CD4-positive, alpha-beta T cell treated with Interleukin-2 at 100 ng/mL for 4 hours (primary cell): Measurements from ENCODE around the gene GTF2F2.

Source experiments
- DNase-seq: peaks from one replicate; pipeline ENCODE4 v3.0.0-alpha.2; 2020; ENCODE audit warnings: low spot score

Gene GTF2F2

DNA sequence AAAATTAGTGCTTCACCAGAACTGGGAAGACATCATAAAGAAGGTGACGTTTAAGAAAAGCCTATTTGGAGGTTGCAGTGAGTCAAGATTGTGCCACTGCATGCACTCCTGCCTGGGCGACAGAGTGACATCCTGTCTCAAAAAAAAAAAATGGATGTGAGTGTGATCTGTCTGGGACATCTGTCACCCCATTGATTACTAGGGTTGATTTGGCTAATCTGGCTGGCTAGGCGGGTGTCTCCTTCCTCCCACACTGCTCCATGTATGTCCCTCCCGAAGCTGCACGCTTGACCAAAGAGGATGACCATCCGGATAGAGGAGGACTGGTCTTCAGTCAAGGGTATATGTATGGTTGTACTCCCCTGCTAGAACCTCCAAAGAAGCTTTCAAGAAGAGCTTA, 2.6 kb downstream of the GTF2F2 start:
- DNase-seq = no peak

DNA sequence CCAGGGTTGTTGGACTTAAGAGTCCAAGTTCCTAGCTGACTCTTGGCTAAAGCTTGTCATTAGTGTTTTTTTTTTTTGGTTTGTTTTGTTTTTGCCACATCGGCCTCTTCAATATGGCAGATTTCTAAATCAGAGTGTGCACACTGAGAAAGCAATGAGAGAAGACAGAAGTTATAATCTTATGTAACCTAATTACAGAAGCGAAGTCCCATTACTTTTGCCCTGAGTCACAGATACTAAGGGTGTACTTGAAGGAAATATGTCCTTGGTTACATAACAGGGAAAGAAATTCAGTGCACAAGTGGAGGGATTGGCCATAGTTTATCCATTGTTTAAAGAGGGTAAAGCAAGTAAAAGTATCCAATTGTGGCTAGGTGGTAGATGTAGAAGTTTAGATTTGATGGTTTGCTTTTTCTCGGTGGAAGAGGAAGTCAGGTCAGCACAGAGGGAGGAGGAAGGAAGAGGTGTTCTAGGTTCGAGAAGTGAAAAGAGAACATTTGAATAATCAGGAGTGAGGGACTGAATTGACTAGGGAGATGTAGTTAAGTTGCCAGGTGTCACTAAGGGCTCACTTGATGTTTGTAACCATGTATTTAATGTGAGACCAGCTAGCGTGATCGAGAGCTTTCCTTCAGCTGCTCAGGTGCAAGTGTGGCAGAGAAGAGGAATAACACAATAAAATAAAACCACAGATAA, 12.2 kb downstream of the GTF2F2 start:
- no peak for DNase-seq

DNA sequence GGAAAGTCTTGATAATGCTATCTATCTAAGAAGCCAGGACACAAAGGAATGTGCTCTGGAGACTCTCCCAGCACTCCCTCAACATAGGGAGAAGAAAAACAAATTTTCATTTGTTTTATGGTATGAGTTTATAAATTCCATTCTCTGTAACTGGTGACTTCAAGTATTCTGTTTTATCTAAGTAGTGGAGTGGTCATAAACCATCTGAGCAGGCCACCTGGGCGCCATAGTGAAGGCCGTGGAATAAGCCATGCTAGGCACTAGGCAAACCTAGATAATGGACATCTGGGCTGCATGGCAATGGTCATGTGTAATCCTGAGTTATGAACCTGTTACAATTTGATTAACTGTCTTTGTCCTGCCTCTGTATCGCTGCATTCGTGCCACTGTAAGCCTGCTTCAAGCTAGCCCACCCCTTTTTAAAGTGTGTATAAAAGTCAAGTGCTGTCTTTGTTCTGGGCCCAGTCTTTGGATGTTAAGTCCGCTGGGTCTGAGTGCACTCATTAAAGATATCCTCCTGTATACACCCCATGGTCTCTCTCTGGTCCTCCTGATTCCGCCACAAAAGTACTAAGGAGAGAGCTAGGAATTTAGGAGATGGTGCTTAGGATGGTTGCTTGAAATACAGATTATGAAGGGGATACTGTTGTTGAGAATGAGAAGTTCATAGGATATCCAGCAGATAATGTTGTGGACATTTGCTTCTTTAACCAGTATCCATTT, 13.2 kb downstream of the GTF2F2 start:
- DNase-seq = no peak

DNA sequence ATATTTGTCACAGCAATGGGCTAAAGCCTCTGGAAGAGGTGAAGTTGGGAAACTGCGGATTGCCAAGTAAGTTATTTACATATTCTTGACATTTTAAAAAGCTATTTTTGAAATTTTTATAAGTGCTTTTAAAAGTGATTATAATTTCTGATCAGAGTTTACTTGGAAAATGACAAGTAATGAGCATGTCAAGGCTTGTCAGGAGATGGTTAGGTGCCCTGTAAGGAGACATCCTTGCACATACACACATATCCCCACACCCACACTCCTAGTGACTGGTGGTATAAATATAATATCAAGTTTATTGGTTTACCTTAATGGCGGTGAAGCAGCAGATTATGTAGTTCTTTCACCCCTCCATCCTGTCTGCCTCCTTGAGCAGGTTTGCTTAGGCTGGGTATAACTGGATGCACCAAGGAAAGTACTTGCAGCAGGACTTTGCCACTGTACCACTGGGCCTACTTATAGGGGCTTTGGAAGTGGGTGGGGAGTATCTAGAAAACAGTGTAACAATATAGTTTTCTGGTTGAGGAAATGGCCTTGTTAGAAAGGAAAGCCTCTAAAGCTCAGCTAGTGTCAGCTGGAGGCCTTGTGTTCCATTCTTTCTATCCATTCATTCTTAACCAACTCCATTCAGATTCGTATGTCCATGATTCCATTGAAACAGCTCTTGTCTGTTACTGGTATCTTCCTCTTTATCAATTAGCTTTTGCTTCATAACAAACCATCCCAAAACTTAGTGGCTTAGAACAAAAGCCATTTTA, 16.6 kb downstream of the GTF2F2 start:
- no peak for DNase-seq

DNA sequence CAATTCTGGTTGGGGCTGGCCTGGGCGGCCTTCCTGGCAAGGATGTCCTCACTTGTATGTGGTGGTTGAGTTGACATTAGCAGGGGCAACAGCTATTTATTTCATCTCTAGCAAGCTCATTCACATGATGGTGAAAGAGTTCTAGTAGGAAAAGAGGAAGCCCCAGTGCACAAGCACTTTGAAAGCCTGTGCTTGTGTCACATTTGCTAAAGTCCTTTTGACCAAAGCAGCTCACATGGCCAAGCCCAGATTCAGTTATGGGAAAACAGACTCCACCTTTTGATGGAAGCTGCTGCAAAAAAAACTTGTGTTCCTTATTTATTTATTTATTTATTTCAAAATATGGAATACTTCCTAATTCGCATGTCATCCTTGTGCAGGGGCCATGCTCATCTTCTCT, 17.2 kb downstream of the GTF2F2 start:
- DNase-seq = no peak

DNA sequence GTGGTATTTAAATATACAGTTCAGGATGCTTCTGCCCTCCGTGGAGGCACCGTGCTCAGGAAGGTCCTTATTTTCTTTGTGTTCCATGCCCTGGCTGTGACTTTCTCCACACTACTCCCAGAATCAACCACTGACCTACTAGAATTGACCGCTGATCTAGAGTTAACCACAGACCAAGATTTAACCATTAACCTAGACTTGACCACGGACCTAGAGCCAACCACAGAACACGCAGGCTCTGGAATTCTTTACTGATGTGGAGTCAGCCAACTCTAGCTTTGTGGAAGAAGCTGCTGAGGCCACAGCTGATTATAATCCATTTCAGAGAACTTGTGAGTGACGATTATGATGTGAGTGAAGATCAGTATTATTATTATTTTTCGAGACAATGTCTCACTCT, 18.0 kb downstream of the GTF2F2 start:
- no peak for DNase-seq

DNA sequence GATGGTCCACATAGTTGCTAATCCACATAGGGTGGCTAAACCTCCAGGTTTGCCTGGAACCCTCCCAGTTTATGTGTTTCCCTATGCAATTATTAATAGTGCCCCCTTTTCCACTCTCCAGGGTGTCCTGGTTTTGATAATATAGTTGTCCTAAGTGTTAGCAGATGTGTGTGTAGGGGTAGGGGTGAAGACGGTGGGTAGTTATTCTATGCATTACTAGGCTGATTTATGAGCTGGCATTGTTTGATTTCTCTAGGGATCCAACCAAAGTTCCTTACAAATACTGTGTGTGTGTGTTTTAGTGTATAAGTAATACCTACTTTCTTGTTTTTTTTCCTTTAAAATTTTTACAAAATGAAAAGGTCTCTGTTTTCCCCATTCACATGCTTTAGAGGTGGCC, 21.1 kb downstream of the GTF2F2 start:
- DNase-seq = no peak

DNA sequence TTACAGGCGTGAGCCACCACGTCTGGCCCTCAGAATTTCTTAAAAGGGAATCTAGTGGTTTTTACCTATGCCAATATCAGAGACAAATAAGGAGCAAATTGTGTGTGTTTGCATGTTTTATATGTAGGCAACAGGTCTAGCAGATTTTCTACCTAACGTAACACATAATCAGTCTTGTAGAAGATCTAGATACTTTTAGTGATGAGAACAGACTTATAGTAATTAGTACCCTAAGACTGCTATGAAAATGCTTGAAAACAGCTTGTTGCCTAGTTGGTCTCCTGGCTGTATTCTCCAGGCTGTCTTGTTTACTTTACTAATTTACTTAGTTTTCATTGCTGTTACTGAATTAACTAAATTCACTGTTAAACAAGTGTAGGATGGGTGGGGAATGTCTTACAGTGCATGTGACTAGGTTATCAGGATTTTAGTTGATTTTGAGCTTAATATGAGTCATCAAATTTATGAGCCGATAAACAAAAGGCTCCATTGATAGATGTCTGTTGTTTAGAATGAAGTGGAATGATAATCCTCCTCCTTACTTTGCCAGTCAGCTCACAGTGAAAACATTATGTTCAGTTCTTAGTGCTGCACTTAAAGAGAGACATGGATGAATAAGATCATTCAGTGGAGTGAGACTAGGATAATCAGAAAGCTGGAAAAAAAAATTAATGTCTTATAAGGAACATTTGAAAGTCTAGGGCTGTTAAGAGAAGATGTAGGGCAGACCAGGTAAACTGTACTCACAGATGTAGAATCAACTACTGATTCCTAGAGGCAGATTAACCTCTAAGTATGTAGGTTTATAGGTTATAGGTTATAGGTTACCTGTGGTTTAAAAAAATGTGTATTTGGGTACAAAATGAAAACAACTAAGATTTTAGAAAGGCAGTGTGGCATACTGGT, 22.4 kb downstream of the GTF2F2 start:
- no peak for DNase-seq

DNA sequence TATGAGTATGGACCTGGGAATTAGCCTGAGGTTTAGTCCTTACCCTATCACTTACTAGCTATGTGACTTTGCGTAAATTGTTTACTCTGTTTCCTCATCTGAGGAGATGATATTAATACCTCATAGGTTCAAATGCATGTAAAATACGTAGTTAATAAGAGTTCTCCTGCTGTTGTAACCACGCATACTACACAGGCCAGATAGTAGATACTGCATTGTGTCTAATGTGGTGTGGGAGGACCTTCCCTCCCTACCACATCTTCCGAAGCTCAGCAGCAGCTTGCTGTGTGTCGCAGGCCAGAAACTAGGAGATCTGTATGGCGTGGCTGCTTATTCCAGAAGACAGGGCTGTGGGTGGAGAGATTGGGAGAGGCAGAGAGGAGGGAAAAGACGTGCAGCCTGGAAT, 23.0 kb downstream of the GTF2F2 start:
- no peak for DNase-seq

DNA sequence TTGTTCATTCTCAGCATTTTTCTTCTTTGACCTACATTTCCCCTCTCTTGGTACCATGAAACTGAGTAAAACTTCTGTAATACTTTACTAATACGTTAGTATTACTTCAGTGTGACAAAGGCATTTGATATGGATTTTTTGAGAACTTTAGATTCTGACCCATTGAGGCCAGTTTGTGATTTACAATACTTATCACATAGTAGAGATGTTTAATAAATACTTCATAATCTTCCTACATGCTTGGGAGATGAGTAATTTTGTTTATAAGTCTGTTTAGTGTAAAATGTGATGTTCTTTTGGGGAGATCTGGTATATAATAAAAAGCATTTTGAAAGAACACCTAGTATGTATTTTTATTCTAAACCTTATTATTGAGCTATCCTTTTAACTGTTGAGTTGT, 29.7 kb downstream of the GTF2F2 start:
- no peak for DNase-seq

DNA sequence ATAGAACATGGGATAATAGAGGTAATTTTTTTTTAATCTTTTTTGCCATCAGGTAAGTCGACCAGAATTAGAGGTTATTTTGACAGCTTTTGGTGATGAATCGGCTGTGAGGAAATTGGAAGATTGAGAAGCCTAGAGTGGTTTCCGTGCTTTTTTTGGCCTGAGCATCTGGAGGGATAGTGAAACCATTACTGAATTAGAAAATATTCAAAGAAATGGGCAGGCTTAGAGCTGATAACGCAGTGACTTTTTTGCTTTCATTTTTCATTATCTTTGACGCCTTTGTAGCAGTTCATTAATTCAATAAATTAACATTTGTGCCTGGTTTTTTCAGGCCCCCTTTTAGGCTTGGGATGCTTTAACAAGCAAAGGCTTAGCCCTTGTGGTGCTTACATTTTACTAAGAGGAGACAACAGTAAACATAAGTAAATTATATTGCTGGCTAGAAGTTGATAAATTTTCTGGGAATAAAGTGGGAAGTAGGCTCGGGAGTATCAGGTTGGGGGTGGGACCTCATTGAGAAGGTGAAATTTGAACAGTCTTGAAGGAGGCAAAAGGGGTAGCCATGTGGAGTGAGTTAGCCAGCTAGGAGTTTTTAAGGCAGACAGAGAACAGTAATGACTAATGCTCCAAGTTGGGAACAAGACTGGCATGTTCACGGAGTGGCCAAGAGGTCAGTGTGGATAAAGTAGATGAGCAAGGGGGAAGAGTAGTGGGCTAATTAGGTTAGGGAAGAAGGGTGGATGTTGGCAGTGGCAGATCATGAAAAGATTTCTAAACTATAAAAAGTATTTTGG, 36.5 kb downstream of the GTF2F2 start:
- no peak for DNase-seq

DNA sequence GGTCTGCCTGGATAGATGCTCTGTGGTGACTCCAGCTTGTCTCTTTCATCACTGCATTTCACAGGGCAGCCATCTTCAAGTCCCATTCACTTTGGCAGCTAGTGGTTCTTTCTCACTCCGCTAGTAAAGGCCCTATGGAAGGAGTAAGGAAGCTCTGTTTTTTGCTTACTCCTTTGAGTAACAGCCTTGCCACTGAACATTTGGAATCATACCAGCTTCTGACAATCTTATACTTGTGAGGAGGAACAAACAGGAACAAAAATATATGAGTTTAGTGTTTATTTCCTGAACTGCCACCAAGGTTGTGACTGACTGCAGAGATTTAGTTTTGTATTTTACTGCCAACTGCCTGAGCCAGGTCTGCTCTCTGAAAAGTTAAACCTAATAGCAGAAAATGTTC, 41.9 kb downstream of the GTF2F2 start:
- no peak for DNase-seq

DNA sequence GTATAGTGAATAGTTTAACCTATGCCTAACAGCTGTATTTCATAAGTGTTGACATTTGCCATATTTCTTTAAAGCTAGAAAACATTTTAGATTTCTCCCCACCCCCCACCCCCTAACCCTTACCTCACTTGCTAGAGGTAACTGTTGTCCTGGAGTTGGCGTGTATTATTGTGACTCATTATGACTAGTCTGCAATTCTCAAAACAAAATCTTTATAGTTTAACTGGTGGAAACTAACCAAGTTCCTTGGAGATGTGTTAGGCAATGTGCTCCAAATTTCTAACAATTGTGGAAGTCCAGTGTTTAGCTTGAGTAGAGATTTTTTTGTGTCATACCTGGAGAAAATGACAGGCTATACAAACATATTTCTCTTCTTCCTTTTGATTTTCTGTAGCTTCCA, 42.5 kb downstream of the GTF2F2 start:
- no peak for DNase-seq

DNA sequence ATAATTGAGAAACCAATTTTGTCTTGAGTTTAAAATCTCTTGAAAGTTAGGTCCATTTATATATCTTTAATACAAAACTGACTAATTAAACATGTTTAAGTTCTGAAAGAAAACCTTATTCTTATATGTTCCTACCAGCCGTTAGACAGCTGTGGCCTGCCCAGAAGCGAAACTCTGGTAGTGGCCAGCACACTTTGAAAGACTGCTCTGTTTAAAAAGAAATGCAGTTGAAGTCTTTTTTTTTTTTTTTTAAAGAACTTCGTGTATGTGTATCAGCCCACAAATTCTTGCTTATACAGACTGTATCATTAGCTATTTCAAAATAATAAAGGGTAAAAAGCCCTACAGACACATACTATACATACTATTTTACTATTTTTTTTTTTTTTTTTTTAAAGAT, 46.5 kb downstream of the GTF2F2 start:
- no peak for DNase-seq

DNA sequence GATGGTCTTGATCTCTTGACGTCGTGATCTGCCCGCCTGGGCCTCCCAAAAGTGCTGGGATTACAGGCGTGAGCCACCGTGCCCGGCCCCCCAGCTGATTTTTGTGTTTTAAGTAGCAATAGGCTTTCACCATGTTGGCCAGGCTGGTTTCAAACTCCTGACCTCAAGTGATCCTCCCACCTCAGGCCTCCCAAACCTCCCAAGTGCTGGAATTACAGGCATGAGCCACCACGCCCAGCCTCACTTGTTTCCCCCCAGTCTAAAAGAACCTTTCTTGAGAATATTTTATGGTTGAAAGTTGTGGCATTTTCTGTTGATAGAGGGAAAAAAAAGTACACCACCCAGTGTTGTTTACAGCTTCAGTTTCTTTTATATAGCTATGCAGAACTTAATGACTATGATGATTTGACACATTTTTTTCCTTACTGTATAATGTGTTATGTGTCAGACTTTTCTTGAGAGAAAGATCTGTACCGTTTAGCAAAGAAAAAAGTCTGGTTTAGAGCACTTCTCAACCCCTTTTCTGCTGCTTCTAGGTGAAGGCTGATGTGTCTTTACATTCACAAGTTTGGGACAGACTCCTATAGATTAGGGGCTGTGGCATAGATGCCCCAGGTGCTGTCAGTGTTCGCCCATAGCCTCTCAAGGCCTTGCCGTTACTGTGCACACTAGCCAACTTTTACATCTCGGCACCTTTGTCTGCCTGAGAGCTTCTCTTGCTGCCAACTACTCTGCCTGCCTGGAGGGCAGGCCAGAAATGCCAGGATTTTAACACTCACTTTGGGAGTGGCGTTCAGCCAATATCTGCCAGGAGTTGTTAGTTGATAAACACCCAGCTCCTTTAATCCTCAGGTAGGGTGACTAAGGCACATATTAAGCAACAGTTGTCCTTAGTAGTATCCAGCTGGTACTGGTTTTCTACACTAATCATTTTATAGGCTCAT, 47.6 kb downstream of the GTF2F2 start:
- no peak for DNase-seq

DNA sequence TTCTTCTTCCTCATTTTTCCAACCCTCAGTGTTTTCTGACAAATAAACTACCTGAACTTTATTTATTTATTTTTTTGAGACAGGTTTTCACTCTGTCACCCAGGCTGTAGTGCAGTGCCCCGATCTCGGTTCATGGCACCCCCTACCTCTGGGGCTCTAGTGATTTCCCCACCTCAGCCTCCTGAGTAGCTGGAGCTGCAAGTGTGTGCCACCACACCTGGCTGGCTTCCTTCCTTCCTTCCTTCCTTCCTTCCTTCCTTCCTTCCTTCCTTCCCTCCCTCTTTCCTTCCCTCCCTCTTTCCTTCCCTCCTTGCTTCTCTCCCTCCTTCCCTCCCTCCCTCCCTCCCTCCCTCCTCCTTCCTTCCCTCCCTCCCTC, 48.2 kb downstream of the GTF2F2 start:
- no peak for DNase-seq

DNA sequence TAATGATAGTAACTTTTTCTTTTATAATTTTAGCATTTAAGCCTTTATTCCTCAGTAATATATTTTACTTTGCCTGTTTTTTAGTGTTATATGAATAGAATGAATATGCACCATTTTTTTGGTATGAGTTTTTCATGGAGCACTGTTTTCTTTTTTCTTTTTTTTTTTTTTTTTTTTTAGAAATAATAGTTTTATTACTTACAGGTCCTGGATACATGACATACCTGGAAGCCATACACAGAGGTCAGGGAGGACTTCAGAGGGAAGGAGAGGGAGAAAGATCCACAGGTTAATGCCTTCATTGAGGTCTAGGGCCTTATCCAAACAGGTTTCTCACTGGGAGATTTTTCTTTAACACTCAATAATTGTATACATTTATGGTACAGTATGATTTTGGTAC, 54.2 kb downstream of the GTF2F2 start:
- no peak for DNase-seq

DNA sequence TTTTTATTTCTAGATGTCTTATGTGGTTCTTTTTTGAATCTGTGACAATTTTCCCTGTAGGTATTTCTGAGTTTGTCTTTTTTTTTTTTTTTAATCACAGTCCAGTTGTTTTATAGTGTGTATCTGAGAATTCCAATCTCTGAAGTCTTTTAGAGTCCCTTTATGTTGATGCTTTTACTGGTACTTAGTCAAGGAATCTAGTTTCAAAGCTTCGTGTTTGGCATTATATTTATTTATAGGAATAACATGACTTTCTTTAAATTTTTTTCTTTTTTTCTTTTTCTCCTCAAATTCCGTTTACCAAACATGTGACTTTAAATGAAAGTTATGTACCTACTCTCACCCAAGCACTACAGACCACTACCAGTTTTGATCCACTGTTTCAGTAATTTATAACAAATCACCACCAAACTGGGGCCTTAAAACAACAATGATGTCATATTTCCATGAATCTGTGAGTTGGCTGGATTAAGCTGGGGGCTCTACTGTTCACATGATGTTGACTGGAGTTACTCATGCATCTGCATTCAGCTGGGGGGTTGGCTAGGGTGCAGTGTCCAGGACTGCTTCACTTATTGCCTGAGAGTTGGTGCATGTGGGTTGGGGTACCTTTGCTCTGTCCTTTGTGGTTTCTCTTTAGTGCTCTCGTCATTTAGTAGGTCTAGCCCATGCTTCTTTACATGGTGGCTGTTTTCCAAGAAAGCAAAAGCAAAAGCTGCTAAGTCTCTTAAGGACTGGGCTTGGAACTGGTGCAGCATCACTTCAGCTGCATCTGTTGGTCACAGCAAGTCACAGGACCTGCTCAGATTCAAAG, 58.2 kb downstream of the GTF2F2 start:
- DNase-seq = no peak

DNA sequence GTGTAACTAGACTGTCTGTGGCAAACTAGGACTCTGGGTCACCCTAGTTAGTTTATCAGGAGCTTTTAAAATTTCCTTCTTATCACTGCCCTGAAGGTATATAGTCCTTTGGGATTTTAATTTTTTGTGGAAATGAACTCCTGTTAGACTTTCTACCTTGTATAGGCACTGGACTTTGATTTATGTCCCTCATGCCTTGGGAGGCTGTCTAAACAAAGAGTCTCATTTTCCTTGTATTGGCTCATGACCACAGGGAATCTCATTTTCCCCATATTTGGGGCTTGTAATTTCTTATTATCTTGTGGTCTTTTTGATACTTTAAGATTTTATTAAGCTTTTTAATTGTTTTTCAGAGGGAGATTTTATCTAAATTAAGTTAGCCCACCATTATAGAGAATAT, 59.1 kb downstream of the GTF2F2 start:
- no peak for DNase-seq
